ENCODE data around the gene STYXL1. TPM values are rescaled to one million over a fixed set of nuclear protein-coding genes. Genes with fewer than 3 reads are reported as not detected.
A peak's percentile ranks its signal among the peaks of the same experiment; 100 is the strongest.

STYXL1 gene
- total RNA-seq, 1 donor from 2014 or later: 0.96 TPM

GRCh38 chr7:75969704-75970498 is 77.9 kb downstream of the STYXL1 start:
- H3K27ac ChIP-seq: peak overlapping the region in 1 of 2 donors; percentile 92
- DNase-seq (ENCODE audit: low spot score in 2 of 2): no peak
- intact Hi-C loops (cut with DNase I): loop anchor here (10.0 kb wide), 1 partner anchor 255 kb away; no protein-coding TSS in a partner anchor
- H3K9me3 ChIP-seq: no peaks in the 10 kb centered on the region
- H3K4me3 ChIP-seq: no peak overlapping the region
- H3K4me1 ChIP-seq: peaks cover 20 to 26% of the 10 kb centered on the region in 2 donors
- H3K36me3 ChIP-seq: peaks cover 7 to 19% of the 10 kb centered on the region in 2 donors
- H3K27me3 ChIP-seq: no peaks in the 10 kb centered on the region
- TF ChIP-seq, protein P1, sequence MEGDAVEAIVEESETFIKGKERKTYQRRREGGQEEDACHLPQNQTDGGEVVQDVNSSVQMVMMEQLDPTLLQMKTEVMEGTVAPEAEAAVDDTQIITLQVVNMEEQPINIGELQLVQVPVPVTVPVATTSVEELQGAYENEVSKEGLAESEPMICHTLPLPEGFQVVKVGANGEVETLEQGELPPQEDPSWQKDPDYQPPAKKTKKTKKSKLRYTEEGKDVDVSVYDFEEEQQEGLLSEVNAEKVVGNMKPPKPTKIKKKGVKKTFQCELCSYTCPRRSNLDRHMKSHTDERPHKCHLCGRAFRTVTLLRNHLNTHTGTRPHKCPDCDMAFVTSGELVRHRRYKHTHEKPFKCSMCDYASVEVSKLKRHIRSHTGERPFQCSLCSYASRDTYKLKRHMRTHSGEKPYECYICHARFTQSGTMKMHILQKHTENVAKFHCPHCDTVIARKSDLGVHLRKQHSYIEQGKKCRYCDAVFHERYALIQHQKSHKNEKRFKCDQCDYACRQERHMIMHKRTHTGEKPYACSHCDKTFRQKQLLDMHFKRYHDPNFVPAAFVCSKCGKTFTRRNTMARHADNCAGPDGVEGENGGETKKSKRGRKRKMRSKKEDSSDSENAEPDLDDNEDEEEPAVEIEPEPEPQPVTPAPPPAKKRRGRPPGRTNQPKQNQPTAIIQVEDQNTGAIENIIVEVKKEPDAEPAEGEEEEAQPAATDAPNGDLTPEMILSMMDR (IDR thresholded peaks at IDR 0.05): no peak

- H3K4me3 ChIP-seq: no peak overlapping the region
- TF ChIP-seq, protein P1 (IDR thresholded peaks at IDR 0.05): no peak
- peaks cover 6 to 15% of the 10 kb centered on the region in 2 donors for H3K36me3 ChIP-seq
- H3K27me3 ChIP-seq: no peaks in the 10 kb centered on the region
- peak overlapping the region; percentile 10 to 92 for H3K27ac ChIP-seq
- peaks cover 20 to 29% of the 10 kb centered on the region in 2 donors for H3K4me1 ChIP-seq
- no peaks in the 10 kb centered on the region for H3K9me3 ChIP-seq
- intact Hi-C loops (cut with DNase I): loop anchor here (10.0 kb wide), 1 partner anchor 254 kb away; no protein-coding TSS in a partner anchor
- peak in 1 of 2 donors; percentile 66 for DNase-seq (ENCODE audit: low spot score in 2 of 2)
Measured at GRCh38 chr7:75969182-75969581, 78.6 kb downstream of the STYXL1 start.

- Histone ChIP-seq H3K4me3 (no peak overlapping the region), H3K4me1 (peaks cover 20 to 32% of the 10 kb centered on the region in 2 donors), H3K36me3 (peaks cover 4 to 15% of the 10 kb centered on the region in 2 donors), H3K9me3 (no peaks in the 10 kb centered on the region), H3K27ac (peak overlapping the region; percentile 10 to 92), H3K27me3 (no peaks in the 10 kb centered on the region)
- peak in 1 of 2 donors; percentile 64 for DNase-seq (ENCODE audit: low spot score in 2 of 2)
- intact Hi-C loops (cut with DNase I): loop anchor here (10.0 kb wide), 1 partner anchor 254 kb away; no protein-coding TSS in a partner anchor
- TF ChIP-seq, protein P1 (IDR thresholded peaks at IDR 0.05): no peak
Measured at GRCh38 chr7:75968561-75969001, 79.2 kb downstream of the STYXL1 start.

GRCh38 chr7:75968012-75968411 is 79.8 kb downstream of the STYXL1 start:
- peaks cover under 1 to 11% of the 10 kb centered on the region in 2 donors for H3K36me3 ChIP-seq
- H3K27me3 ChIP-seq: no peaks in the 10 kb centered on the region
- TF ChIP-seq, protein P1 (IDR thresholded peaks at IDR 0.05): no peak
- H3K4me1 ChIP-seq: peaks cover 20 to 38% of the 10 kb centered on the region in 2 donors
- peak in 1 of 2 donors; percentile 64 for DNase-seq (ENCODE audit: low spot score in 2 of 2)
- no peak overlapping the region for H3K4me3 ChIP-seq
- H3K9me3 ChIP-seq: no peaks in the 10 kb centered on the region
- intact Hi-C loops (cut with DNase I): loop anchor here (10.0 kb wide), 1 partner anchor 253 kb away; no protein-coding TSS in a partner anchor
- peak overlapping the region; percentile 92 to 97 for H3K27ac ChIP-seq

DNA sequence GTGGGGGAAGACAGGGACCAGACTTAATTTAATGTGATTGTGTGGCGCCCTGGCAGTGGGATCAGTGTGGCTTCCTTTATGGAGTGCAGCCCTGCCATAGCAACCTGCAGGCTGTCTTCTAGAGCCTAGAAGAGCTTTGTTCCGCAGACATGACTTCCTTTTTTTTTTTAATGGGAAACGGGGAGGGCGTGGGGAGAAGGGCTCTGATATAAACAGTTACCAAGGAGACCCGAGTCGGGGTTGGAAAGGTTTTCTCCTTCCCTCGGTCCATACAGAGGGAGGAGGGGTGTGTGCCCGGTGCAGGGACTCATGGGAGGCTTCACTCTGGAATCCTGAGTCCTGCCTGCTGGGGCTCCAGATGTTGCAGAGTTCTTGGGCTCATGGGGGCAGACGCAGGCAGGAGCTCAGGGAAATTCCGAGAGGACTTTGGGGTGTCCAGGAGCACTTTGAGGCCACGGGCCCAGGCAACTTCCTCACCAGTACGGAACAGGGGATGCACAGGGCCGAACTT is 80.3 kb downstream of the STYXL1 start:
- Histone ChIP-seq H3K9me3 (no peaks in the 10 kb centered on the region), H3K27ac (peak overlapping the region; percentile 92 to 97), H3K4me1 (peaks cover 20 to 40% of the 10 kb centered on the region in 2 donors), H3K27me3 (no peaks in the 10 kb centered on the region), H3K4me3 (no peak overlapping the region), H3K36me3 (peaks cover 0 to 6% of the 10 kb centered on the region in 2 donors)
- intact Hi-C loops (cut with DNase I): loop anchor here (2.0 to 10.0 kb wide), 3 partner anchors 79 to 253 kb away; partner anchors contain the start of genes RHBDD2 and STYXL1
- TF ChIP-seq, protein P1 (IDR thresholded peaks at IDR 0.05): no peak
- peak in 1 of 2 donors; percentile 68 for DNase-seq (ENCODE audit: low spot score in 2 of 2)
